DMS153 treated with DMSO at 0.1 percent for 48 hours (cell line): Measurements from ENCODE around the gene STX4.
"Not testable (repeated sequence)": the region's sequence is repeated elsewhere in the genome, so short reads cannot be mapped to it uniquely, and the experiment has no call there.

Experiments used
- DNase-seq: peaks from one replicate; lab custom pipeline; 2025; ENCODE audit not compliant: unreplicated experiment; lab: John Stamatoyannopoulos, UW

Gene STX4

DNA sequence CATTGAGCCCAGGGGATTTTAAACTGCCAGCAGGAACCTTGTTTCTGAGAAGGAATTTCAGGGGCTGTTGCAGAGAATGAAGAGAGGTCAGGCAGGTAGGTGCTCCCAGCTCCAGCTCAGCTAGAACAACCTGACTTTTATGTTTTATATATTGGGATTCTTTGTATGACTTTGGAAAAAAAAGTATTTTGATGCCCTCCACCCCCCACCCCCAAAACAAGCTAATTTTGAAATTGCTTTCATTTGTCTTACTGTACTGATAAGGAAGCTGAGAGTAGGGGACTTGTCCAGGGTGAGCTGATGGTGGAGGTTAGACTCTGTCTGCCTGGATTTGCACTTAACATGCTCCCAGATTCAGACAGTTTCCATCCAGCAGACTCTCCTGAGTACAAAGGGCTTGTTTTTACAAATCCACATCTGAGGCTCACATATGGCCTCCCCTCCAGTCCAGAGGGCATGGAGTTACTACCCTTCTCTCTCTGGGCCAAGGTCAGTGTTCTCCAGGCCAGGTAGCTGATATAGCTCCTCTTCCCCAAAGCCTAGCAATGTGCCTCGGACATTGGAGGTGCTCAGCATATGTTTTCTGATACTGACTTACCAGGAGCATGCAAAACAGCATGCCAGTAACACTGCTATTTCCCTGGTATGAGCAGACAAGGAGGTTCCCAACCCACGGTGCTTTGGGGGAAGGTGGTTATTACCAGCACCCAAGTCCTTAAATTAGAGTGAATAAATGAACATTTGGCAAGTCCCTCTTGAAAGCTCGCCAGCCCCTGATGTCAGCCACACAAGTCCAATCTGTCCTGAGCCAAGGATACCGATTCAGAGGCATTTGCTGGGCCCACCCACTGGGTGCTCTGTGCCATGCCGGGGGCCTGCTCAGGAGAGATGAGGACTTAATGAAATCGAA, 34.3 kb upstream of the STX4 start:
- no peak for DNase-seq

DNA sequence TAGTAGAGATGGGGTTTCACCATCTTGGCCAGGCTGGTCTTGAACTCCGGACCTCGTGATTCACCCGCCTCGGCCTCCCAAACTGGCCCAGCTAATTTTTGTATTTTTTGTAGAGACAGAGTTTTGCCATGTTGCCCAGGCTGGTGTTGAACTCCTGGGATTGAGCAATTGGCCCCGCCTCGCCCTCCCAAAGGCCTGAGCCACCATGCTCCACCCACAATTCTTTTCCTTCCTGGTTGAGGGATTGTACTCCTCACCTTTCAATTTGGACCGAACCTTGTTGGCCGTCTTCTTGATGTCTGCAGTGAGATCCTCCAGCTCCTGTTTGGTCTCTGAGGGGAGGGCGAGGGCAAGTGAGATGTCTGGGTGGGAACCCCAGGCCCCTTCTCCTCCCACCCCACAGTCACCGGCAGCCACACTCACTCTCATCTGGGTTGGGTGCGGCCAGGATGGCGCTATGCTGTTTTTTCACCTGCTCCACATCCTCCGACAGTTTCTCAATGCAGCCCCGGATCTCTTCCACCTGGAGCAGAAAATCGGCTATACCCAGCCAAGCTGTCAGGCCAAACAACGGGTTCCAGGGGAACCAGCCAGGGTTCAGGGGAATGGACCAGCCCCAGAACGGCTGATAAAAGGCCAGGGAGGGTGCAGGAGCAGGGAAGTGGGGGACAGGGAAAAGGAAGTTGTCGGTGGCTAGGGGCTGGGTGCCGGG, 32.5 kb upstream of the STX4 start:
- DNase-seq, result no peak

DNA sequence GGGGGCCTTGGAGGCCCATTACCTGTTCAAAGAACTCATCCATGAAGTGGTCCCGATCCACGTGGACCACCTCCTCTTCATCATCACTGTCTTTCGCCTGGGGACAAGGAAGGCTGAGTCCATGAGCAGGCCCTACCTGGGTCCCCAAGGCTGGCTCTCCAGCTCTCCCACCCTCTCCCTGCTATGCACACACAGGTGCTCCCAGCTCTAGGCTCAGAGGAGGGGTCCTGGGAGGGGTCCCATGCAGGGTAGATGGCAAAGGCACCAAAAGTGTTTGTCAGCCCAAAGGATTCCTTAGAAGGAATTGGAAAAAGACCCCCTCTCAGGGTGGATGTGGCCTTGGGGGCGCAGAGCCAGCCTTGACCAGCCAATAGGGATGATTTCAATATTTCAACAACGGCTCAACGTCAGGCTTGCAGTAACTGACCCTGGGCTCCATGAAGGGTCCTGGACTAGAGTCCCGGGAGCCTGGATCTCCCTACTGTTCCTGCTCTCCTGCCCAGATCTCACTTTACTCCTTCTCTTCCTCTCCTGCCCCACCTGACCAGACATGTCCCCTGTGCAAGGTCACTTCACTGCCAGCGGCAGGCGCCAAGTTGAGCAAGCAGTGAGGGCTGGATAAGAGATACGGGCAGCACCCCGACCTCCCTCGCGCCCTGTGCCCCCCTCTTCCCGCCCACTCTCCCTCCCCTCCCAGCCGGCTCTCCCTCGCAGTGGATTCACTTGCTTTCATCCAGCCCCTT, 31.7 kb upstream of the STX4 start:
- DNase-seq, result no peak

DNA sequence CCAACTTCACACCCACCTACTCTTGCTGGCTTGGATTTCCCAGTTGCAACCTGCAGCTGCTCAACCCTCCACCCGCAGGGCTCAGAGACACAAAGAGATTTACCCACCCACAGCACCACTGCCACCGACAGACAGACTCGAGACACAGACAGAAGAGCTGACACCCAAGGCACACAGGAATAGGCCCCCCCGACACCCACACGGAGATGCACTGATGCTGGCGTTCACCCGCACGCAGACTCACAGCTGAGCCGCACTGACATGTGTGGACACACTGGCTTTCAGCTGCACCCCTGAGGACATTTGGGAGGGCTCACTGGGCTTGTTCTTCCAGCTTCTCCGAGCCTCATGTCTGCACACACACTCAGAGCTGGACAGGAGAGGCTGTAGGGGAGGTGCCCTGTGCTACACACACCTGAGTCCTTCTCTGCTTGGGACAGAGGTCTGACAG, 31.1 kb upstream of the STX4 start:
- DNase-seq, result no peak

DNA sequence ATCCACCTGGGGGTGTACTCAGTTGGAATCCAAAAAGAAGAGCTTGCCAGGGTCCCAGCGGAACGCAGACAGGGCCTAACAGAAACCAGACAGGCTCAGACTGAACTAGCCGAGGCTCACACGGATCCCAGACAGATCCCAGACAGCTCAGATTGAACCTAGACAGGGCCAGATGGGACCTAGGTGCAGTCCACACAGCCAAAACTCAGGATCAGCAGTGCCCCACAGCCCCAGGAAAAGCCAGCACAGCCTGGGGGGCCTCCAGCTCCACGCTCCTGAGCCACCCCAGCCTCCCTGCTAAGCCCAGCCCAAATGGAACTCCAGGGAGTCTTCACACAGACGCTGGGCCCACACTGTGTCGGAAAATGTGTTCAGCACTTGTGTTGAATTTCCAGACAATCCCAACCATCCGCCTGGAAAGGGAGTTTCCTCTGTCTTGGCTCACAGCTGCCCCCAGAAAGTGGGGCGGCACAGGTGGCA, 30.5 kb upstream of the STX4 start:
- no peak for DNase-seq

DNA sequence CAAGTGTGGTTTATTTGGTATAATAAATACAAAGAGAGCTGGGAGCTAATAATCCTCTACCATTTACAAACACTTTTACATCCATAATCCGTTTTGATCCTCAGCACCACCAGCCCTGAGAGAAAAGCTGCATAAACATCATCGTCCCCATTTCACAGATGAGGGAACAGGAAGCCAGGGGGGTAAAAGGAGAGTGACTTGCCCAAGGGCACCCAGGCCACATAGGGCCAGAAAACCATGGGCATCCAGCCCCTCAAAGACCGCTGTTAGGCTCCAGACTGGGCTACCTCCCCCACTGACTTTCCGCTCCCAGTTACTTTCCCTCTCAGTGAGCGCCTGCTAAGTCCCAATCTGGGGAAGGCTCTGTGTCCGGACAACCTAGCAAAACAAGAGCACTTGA, 29.6 kb upstream of the STX4 start:
- DNase-seq, result no peak

DNA sequence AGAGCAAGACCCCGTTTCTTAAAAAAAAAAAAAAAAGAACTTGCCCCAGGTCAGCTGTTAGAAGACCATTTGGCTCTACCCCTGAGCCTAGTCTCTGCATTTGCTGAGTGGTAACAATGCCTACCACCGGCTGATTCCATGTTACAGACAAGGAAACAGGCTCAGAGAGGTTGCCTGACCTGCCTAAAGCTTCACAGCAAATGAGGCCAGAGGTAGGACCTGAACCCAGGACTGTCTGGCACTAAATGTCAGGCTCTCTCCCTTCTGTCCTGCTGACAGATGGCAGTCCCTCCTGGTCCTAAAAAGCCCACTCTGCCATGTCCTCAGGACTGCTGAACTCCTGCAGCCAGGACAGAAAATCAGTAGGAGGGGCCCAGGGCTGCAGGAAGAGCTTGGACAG, 28.7 kb upstream of the STX4 start:
- no peak for DNase-seq

DNA sequence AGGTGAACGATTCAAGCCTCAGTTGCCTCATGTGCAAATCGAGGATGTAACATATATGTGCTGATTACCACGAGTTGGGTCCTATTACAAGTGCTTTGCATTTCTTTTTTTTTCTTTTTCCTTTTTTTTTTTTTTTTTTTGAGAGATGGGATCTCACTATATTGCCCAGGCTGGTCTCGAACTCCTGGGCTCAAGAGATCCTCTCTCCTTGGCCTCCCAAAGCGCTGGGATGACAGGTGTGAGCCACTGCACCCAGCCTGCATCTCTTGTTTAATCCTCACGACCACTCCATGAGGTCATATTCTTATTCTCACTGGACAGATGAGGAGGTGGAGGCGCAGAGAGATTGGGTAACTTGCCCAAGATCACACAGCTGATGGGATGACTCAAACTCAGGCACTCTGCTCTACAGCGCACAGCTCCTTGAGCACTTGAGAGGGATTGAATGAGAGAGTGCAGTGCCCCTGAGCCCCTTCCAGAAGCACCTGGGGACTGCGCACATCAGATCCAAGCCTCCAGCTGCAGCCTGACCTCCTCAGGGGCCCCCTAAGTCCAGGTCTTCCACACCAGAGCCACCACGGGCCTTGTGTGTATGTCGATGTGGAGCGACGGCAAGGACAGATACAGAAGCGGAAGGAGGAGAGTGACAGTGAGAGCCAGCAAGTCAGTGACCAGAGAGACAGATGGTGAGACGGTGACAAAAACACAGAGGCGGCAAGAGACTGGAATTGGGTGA, 27.8 kb upstream of the STX4 start:
- DNase-seq, result no peak

DNA sequence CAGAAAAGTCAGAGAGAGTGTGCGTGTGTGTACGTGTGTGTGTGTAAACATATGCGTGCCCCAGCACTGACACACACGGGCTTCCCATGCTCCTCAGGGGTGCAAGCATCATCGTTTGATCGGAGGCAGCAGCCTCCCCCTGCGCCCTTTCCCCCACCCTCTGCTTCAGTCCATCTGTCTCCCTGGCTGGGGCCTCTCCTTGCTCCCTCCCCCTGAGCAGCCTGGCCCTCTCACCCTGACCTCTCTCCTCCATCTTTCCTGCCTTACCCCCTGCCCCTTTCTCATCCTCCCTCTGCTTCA, 27.3 kb upstream of the STX4 start:
- DNase-seq, result no peak

DNA sequence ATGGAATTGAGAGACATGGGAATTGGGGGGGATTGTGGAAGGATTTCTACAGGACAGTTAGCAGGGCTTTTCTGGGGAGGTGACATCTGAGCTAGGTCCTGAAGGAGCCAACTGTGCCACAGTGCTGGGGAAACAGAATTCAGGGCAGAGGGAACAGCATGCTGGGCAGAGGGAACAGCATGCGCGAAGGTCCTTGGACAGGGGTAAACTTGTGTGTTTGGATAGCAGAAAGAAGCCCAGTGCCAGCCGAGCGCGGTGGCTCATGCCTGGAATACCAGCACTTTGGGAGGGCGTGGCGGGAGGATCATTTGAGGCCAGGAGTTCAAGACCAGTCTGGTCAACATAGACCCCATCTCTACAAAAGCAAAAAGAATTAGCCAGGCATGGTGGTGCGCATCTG, 26.8 kb upstream of the STX4 start:
- DNase-seq, result no peak

DNA sequence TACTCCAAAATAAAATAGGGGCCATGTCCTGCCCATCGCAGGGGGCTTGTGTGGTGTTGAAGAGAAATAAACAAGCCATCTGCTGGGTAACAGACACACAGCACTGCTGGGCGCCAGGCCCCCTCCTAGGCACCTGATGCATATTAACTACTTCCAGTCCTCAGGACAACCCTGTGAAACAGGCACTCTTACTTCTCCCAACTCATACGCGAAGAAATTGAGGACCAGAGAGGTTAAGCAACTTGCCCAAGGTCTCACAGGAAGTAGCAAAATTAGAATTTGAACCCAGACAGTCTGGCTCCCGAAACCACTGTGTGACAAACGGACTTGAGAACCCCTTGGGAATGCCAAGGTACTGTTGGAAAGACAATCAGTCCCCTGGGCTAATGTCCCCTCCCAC, 25.7 kb upstream of the STX4 start:
- no peak for DNase-seq

DNA sequence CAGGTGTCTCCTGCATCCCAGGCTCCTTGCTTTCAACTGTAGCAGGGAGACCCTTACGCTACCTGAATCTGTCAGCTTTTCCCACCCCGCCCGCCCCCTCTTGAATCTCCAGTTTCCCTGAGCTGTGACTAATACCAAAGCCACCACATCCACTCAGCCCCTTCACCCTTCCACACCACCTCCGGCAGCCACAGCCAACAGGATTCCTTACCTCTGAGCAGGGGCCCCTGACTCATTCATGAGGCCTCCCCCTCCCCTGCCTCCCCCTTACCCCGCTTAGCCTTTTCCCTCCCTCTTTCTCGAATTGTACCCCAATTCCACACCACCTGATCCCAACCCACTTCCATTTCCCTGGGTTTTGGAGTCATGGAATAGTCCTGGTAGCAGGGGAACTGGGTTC, 25.2 kb upstream of the STX4 start:
- DNase-seq, result no peak

DNA sequence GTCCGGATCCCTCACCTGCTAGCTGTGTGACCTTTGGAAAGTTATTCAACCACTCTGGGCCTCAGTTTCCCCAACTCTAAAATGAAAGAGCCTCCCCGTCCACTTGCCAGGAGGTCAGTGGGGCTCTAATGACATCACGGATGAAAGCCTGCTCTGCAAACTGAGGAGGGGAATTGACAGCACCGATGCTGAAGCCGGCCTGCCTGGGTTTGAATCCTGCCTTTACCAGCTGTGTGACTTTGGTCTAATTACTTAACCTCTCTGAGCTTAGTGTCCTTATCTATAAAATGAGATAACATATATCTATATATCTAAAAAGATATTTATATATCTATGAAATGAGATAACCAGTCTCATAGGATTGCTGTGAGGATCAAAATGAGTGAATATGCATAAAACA, 24.8 kb upstream of the STX4 start:
- DNase-seq, result no peak

DNA sequence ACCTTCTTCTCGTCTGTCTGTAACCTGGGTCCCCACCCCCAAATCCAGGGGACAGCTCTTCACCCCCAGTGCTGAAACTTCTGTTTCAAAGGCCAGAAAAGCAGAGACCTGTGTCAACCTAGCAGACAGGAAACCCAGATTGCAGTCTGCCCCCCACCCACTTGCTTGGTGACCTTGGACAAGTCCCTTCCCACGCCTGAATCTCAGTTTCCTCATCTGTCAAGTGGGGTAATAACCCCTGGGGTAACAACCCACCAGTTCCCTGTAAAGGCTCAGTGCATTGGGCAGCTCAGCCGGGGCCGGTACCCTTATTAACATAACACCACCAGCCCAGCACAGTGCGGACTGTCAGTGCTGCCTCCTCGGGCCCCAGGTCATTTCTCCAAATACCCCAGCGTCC, 24.2 kb upstream of the STX4 start:
- DNase-seq, result no peak

DNA sequence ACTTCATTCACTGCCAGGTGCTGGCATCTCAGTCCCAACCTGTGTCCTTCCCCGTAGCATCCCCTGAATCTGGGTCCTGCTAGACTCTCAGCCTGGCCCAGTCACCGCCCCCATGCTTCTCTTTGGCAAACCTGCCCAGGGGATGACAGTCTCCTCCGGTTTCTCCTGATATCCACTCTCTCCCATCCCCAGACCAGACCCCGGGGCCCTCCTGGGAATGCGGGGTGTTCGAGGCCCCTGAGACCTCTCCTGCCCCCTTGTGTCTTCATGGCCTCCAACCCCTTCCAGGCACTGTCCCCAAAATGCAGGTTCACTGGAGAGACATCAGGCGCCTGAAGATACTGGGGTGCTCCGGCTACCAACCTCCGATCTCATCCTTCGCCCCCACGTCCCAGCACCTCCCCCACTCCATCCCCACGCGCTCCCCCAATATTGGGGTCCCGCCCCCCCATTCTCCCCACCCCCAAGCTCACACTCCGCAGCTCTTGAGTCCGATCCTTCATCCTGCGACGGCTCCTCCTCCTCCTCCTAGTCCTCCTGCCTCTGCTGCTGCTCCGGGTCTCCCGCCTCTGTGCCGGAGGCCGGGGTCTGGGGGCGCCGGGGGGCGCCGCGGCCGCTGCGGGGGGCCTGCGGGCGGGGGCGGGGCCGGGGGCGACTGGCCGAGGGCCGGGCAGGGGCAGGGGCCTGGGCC, 23.3 kb upstream of the STX4 start:
- no peak for DNase-seq

DNA sequence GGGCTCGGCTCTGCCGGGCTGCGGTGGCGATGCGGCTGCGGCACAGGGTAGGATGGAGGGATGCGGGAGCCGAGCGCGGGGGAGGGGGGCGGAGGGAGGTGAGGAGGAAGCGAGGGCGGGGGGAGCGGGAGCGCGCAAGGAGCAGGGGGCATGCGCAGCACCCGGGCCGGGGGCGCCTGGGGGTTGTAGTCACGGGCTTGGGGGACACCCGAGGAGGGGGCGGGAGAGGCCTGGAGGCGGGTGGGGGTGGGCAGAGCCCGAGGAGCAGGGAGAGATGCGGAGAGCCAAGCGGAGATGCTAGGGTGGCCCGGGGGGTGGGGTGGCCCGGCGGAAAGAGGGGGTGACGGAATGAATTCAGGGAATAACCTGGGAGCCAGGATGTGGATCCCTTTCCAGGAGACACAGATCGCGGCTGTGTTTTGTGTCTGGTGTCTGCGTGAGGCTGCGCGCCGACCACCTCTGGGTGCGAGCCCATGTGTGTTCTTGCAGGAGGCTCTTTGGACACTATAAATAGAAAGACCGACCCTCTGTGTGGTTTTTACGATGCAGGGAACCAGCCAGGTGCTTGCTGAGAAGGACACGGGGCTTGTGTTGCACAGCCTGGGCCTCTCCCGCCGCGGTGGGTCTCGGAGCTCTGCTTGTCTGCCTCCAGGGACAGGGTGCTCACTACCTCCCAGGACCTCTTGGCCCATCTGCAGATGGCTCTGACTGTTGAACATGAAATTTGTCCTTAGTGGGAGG, 22.6 kb upstream of the STX4 start, which contains the start of gene STX1B:
STX1B (minus strand) TSS at position 54 of the 741 bp plus-strand sequence. CDS start 242 bp downstream, outside the sequence.
- no peak for DNase-seq

DNA sequence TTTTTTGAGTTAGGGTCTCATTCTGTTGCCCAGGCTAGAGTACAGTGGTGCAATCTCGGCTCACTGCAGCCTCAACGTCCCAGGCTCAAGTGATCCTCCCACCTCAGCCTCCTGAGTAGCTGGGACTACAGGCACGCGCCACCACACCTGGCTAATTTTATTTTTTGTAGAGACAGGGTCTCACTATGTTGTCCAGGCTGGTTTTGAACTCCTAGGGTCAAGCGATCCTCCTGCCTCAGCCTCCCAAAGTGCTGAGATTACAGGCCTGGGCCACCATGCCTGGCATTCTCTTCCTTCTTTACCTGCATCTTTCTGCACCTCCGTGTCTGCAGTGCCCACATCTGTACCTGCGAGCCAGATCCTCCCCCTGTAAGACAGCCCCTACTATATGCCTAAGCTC, 21.5 kb upstream of the STX4 start:
- not testable (repeated sequence) for DNase-seq

DNA sequence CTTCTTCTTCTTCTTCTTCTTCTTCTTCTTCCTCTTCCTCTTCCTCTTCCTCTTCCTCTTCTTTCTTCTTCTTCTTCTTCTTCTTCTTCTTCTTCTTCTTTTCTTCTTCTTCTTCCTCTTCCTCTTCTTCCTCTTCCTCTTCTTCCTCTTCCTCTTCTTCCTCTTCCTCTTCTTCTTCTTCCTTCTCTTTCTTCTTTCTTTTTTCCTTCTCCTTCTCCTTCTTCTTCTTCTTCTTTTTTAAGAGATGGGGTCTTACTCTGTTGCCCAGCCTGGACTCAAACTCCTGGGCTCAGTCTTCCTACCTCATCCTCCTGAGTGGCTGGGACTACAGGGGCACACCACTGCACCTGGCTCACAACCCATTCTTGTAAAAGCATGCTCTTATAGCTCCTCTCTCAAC, 20.1 kb upstream of the STX4 start:
- DNase-seq, result not testable (repeated sequence)

DNA sequence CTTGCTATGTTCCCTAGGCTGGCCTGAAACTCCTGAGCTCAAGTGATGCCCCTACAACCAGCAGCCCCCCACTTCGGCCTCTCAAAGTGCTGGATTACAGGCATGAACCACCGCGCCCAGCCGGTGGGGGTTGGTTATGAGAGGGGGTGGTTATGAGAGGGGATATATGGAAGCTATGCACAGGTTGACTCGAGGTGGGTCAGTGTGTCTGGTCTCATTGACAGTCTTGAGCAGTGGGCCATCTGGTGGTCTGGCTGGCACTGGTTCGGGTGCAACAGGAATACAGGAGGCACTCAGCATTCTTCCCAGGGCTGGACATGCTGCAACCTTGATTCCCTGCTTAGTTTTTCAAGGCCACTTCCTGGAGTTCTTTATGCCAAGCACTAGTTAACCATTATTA, 17.3 kb upstream of the STX4 start:
- no peak for DNase-seq

DNA sequence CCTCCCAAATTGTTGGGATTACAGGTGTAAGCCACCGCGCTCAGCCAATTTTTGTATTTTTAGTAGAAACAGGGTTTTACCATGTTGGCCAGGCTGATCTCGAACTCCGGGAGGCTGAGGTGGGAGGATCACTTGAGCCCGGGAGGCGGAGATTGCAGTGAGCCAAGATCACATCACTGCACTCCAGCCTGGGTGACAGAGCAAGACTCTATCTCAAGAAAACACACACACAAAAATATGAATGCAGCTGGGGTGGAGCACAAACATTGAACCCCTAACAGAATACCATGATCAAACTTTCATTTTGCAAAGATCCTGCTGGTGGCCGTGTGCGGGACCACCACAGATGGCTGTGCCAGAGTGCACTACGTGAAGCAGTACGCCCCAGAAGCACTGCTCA, 15.6 kb upstream of the STX4 start:
- not testable (repeated sequence) for DNase-seq
